HL-60/S4 treated with retinoic acid at 250 ng/mL for 4 days and 3 days (cell line): Measurements from ENCODE around the gene ADAMTS7.
"Not testable (repeated sequence)": the region's sequence is repeated elsewhere in the genome, so short reads cannot be mapped to it uniquely, and the experiment has no call there.

Experiments used
- in situ Hi-C: fragments of 300-500 bp; cut with MboI; formaldehyde crosslinking; loops from 2 replicates; pipeline ENCODE4 v1.7.0; 2022; ENCODE audit warnings: low sequenced_read_pairs

ADAMTS7 gene

GRCh38 chr15:78781381-78781780 lies 29.9 kb downstream of the ADAMTS7 start:
- in situ Hi-C loops: not testable (repeated sequence)

- in situ Hi-C loops: not testable (repeated sequence)
These were observed 31.3 kb downstream of the ADAMTS7 start for GRCh38 chr15:78779975-78780374.

- in situ Hi-C loops: not testable (repeated sequence)
These were observed 32.0 kb downstream of the ADAMTS7 start for GRCh38 chr15:78779176-78779785.

- in situ Hi-C loops: no loop called here
These were observed 32.8 kb downstream of the ADAMTS7 start for GRCh38 chr15:78778422-78778821.

- in situ Hi-C loops: not testable (repeated sequence)
These were observed 33.3 kb downstream of the ADAMTS7 start for GRCh38 chr15:78777953-78778345.

- in situ Hi-C loops: not testable (repeated sequence)
These were observed 33.8 kb downstream of the ADAMTS7 start for GRCh38 chr15:78777290-78777952.

- in situ Hi-C loops: not testable (repeated sequence)
These were observed 35.0 kb downstream of the ADAMTS7 start for GRCh38 chr15:78776046-78776925.

- in situ Hi-C loops: no loop called here
These were observed 35.8 kb downstream of the ADAMTS7 start for GRCh38 chr15:78775472-78775871.

GRCh38 chr15:78774451-78774990 lies 36.7 kb downstream of the ADAMTS7 start:
- in situ Hi-C loops: not testable (repeated sequence)

- in situ Hi-C loops: not testable (repeated sequence)
These were observed 37.4 kb downstream of the ADAMTS7 start for GRCh38 chr15:78773765-78774450.

GRCh38 chr15:78772738-78773137 lies 38.5 kb downstream of the ADAMTS7 start:
- in situ Hi-C loops: no loop called here

- in situ Hi-C loops: not testable (repeated sequence)
These were observed 39.7 kb downstream of the ADAMTS7 start for GRCh38 chr15:78771436-78772000.

- in situ Hi-C loops: not testable (repeated sequence)
These were observed 40.2 kb downstream of the ADAMTS7 start for GRCh38 chr15:78771020-78771419.

- in situ Hi-C loops: not testable (repeated sequence)
These were observed 41.6 kb downstream of the ADAMTS7 start for GRCh38 chr15:78769473-78770225.

GRCh38 chr15:78768531-78769408 lies 42.5 kb downstream of the ADAMTS7 start:
- in situ Hi-C loops: no loop called here

- in situ Hi-C loops: no loop called here
These were observed 43.2 kb downstream of the ADAMTS7 start for GRCh38 chr15:78768096-78768495.

- in situ Hi-C loops: no loop called here
These were observed 43.8 kb downstream of the ADAMTS7 start for GRCh38 chr15:78767331-78767951.

GRCh38 chr15:78766641-78767071 lies 44.6 kb downstream of the ADAMTS7 start:
- in situ Hi-C loops: not testable (repeated sequence)
